ENCODE results near the gene TRRAP.

DNA sequence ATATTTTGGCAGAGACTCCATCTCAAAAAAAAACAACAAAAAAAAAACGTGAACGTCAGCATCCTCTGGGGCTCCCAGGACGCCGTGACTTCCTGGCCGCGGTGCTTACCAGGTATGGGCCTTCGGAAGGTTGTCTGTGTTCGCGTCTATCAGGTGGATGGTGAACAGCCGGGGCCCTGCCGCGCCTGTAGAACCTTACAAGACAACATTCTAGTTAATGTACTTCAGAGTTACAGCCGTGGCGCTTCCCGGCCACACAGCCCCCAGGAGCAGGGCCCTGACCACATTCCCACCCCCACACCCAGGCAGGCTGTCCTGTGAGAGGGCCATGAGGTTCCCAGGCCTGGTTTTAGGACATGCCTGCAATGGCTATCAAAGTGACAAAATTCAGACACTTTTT, 154.6 kb downstream of the TRRAP start:
- TF ChIP-seq CTCF (IDR thresholded peaks at IDR 0.05; ENCODE audit: low read length) (no peak), EZH2 (optimal IDR thresholded peaks at IDR 0.05; ENCODE audit: low read depth, low read length) (no peak), EZH2phosphoT487 (IDR thresholded peaks at IDR 0.05; ENCODE audit: low read length) (no peak)

Data from MM.1S (cell line).